GM23338 (cell line): ENCODE results near the gene DCBLD2. TPM values are rescaled to one million over a fixed set of nuclear protein-coding genes. Genes with fewer than 3 reads are reported as not detected.

Source experiments
- ATAC-seq: fragments of 200-7000 bp; cut with Tn5 transposase; 3 replicates; pipeline ENCODE4 v1.9.1; 2020
- DNase-seq: peaks from one replicate; pipeline ENCODE4 v3.0.0-alpha.2; 2015; ENCODE audit warnings: low spot score
- H2AFZ ChIP-seq: fragments of 200-600 bp; sonication (generic); 2 replicates; pipeline ENCODE4 v1.8.0; 2016; ENCODE audit warnings: antibody characterized with exemption, mild to moderate bottlenecking, moderate library complexity
- H3F3A ChIP-seq: fragments of 200-600 bp; sonication (generic); replicated peaks from 2 replicates; pipeline ENCODE4 v1.8.0; 2017; ENCODE audit warnings: antibody characterized with exemption, mixed run types, low read depth
- H3K27ac ChIP-seq: fragments of 200-600 bp; sonication (generic); 2 replicates; pipeline ENCODE4 v1.6.1; 2016; ENCODE audit warnings: low read depth
- H3K27me3 ChIP-seq: fragments of 200-600 bp; sonication (generic); 2 replicates; pipeline ENCODE4 v1.8.0; 2016; ENCODE audit warnings: mild to moderate bottlenecking, mixed run types, moderate library complexity; ENCODE audit not compliant: insufficient read depth
- H3K36me3 ChIP-seq: fragments of 200-600 bp; sonication (generic); 2 replicates; pipeline ENCODE4 v1.8.0; 2016; ENCODE audit warnings: mild to moderate bottlenecking; ENCODE audit not compliant: insufficient read depth
- H3K4me1 ChIP-seq: fragments of 200-600 bp; sonication (generic); 2 replicates; pipeline ENCODE4 v1.8.0; 2016; ENCODE audit warnings: mild to moderate bottlenecking, moderate library complexity; ENCODE audit not compliant: insufficient read depth
- H3K4me2 ChIP-seq: fragments of 200-600 bp; sonication (generic); 2 replicates; pipeline ENCODE4 v1.7.1; 2017; ENCODE audit warnings: mixed run types
- H3K4me3 ChIP-seq: fragments of 200-600 bp; sonication (generic); 2 replicates; pipeline ENCODE4 v1.6.1; 2016; ENCODE audit warnings: mixed run types
- H3K79me2 ChIP-seq: fragments of 200-600 bp; sonication (generic); replicated peaks from 2 replicates; pipeline ENCODE4 v1.8.0; 2017; ENCODE audit warnings: mild to moderate bottlenecking; ENCODE audit not compliant: insufficient read depth
- H3K9me2 ChIP-seq: fragments of 200-600 bp; sonication (generic); 2 replicates; pipeline ENCODE4 v1.8.0; 2017; ENCODE audit not compliant: insufficient read depth
- H4K20me1 ChIP-seq: fragments of 200-600 bp; sonication (generic); replicated peaks from 2 replicates; pipeline ENCODE4 v1.8.0; 2017; ENCODE audit warnings: mild to moderate bottlenecking; ENCODE audit not compliant: insufficient read depth
- H3K27ac Mint-ChIP-seq: 2 replicates; pipeline ENCODE4 v1.8.0; 2020; ENCODE audit warnings: inconsistent platforms, mild to moderate bottlenecking, moderate library complexity, mixed read lengths
- H3K27me3 Mint-ChIP-seq: 3 replicates; pipeline ENCODE4 v1.8.0; 2022; ENCODE audit warnings: low read depth, mild to moderate bottlenecking, moderate library complexity, mixed read lengths, inconsistent platforms; ENCODE audit not compliant: insufficient read depth, poor library complexity
- H3K36me3 Mint-ChIP-seq: 3 replicates; pipeline ENCODE4 v1.8.0; 2021; ENCODE audit warnings: low read depth, mild to moderate bottlenecking, inconsistent platforms, moderate library complexity, mixed read lengths
- H3K4me1 Mint-ChIP-seq: 3 replicates; pipeline ENCODE4 v1.8.0; 2020; ENCODE audit warnings: mild to moderate bottlenecking, inconsistent platforms, mixed read lengths
- H3K4me3 Mint-ChIP-seq: 3 replicates; pipeline ENCODE4 v1.8.0; 2021; ENCODE audit warnings: moderate library complexity, mild to moderate bottlenecking, inconsistent platforms, mixed read lengths
- H3K9me3 Mint-ChIP-seq: 3 replicates; pipeline ENCODE4 v1.8.0; 2020; ENCODE audit warnings: moderate library complexity, mild to moderate bottlenecking, inconsistent platforms, mixed read lengths
- CREB1 ChIP-seq: fragments of 250-450 bp; sonication (Bioruptor Pico); IDR thresholded peaks from 2 replicates; pipeline ENCODE4 v1.5.0; 2020; ENCODE audit warnings: low read depth, mild to moderate bottlenecking, moderate library complexity
- EZH2 ChIP-seq: fragments of 200-600 bp; sonication (generic); IDR thresholded peaks from one replicate; pipeline ENCODE4 v1.8.0; 2017; ENCODE audit warnings: antibody characterized with exemption, mild to moderate bottlenecking, low read depth; ENCODE audit not compliant: unreplicated experiment
- EZH2phosphoT487 ChIP-seq: fragments of 200-600 bp; sonication (generic); IDR thresholded peaks from one replicate; pipeline ENCODE4 v1.8.1; 2018; ENCODE audit warnings: antibody characterized with exemption; ENCODE audit not compliant: unreplicated experiment
- JUNB ChIP-seq: IDR thresholded peaks from one replicate; pipeline ENCODE4 v1.6.1; 2016; ENCODE audit warnings: antibody characterized with exemption; ENCODE audit not compliant: unreplicated experiment
- NANOG ChIP-seq: IDR thresholded peaks from 2 replicates; pipeline ENCODE4 v1.6.1; 2016; ENCODE audit warnings: antibody characterized with exemption, borderline replicate concordance
- POLR2AphosphoS5 ChIP-seq: IDR thresholded peaks from 2 replicates; pipeline ENCODE4 v1.6.1; 2016; ENCODE audit warnings: antibody characterized with exemption, low read depth
- STAT1 ChIP-seq: IDR thresholded peaks from one replicate; pipeline ENCODE4 v1.6.1; 2016; ENCODE audit warnings: antibody characterized with exemption; ENCODE audit not compliant: unreplicated experiment
- ZNF114 ChIP-seq: fragments of 250-450 bp; sonication (Bioruptor Pico); IDR thresholded peaks from 2 replicates; pipeline ENCODE4 v1.5.0; 2020; ENCODE audit warnings: mild to moderate bottlenecking, moderate library complexity
- ZNF331 ChIP-seq: fragments of 250-450 bp; sonication (Bioruptor Pico); IDR thresholded peaks from 2 replicates; pipeline ENCODE4 v1.5.0; 2020; ENCODE audit warnings: low read depth, mild to moderate bottlenecking, moderate library complexity
- polyA plus RNA-seq: library from polyadenylated mRNA; unstranded; fragments of >200 nt; fragmentation: Nextera tagmentation; extraction: Ambion mirVana; gene quantifications from 2 replicates; pipeline ENCODE4 v1.2.1, GENCODE V29; 2016
- total RNA-seq: library from RNA; depleted of rRNA; stranded (reverse); fragments of >200 nt; shearing (Covaris generic); gene quantifications from 2 replicates; pipeline ENCODE4 v1.2.3, GENCODE V29; 2014
- TF ChIP-seq, protein P1 (sequence below): IDR thresholded peaks from 2 replicates; pipeline ENCODE4 v1.6.1; 2016; ENCODE audit warnings: antibody characterized with exemption
- TF ChIP-seq, protein P2 (sequence below): fragments of 250-450 bp; sonication (Bioruptor Pico); IDR thresholded peaks from 2 replicates; pipeline ENCODE4 v1.5.0; 2020; ENCODE audit warnings: mild to moderate bottlenecking, moderate library complexity
- TF ChIP-seq, protein P3 (sequence below), 2 experiments: fragments of 200-600 bp in 1 of 2; sonication (generic) in 1 of 2; conservative IDR thresholded peaks; 2 replicates each; pipeline versions ENCODE4 v1.5.1 to v1.6.1; 2016 to 2017; ENCODE audit warnings: antibody characterized with exemption in 2 of 2, low read depth in 2 of 2, mild to moderate bottlenecking in 2 of 2, moderate library complexity in 1 of 2
- TF ChIP-seq, protein P4 (sequence below): IDR thresholded peaks from one replicate; pipeline ENCODE4 v1.6.1; 2018; ENCODE audit warnings: antibody characterized with exemption; ENCODE audit not compliant: unreplicated experiment

Gene DCBLD2
- total and polyA plus RNA-seq, 2 experiments from 2014 or later: 25.9 to 69.7 TPM

DNA sequence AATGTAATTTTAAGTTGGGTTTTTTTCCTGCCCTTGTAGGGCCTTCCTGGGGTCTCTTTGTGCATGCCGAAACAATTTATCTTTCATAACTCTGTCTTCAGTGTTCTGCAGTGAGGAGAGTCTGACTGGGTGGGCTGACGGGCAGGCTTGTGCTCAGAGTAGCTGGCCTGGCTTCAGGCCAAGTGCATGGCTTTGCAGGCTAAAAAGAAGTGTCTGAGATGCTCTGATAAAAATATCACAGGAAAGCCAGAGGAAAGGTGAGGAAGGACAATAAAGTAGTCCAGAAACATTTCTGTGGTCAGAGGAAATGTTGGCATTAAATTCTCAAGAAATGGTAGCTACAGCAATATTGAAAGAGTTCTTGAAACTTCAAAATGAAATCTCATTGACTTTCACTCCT is 112.8 kb downstream of the DCBLD2 start:
- Mint-ChIP-seq H3K9me3 (no peaks in the 10 kb centered on the region), H3K4me3 (no peak overlapping the region), H3K36me3 (no peaks in the 10 kb centered on the region), H3K4me1 (peaks cover 3% of the 10 kb centered on the region; the same call in 2 of the 3 replicates), H3K27ac (no peak overlapping the region), H3K27me3 (no peaks in the 10 kb centered on the region)
- Histone ChIP-seq H3K79me2 (no peaks in the 10 kb centered on the region), H3K4me3 (no peak overlapping the region), H4K20me1 (no peaks in the 10 kb centered on the region), H3K4me1 (no peaks in the 10 kb centered on the region), H3F3A (no peaks in the 10 kb centered on the region), H3K36me3 (no peaks in the 10 kb centered on the region), H3K27me3 (no peaks in the 10 kb centered on the region), H2AFZ (no peak overlapping the region), H3K4me2 (no peak overlapping the region), H3K27ac (no peak overlapping the region), H3K9me2 (no peaks in the 10 kb centered on the region; the same call in 1 of the 2 replicates)
- TF ChIP-seq POLR2AphosphoS5 (no peak), EZH2phosphoT487 (no peak), NANOG (no peak), EZH2 (no peak), ZNF331 (CRISPR knock-in tag) (no peak), ZNF114 (CRISPR knock-in tag) (no peak), CREB1 (CRISPR knock-in tag) (no peak), JUNB (no peak), STAT1 (no peak)
- TF ChIP-seq, protein P1, sequence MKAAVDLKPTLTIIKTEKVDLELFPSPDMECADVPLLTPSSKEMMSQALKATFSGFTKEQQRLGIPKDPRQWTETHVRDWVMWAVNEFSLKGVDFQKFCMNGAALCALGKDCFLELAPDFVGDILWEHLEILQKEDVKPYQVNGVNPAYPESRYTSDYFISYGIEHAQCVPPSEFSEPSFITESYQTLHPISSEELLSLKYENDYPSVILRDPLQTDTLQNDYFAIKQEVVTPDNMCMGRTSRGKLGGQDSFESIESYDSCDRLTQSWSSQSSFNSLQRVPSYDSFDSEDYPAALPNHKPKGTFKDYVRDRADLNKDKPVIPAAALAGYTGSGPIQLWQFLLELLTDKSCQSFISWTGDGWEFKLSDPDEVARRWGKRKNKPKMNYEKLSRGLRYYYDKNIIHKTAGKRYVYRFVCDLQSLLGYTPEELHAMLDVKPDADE: no peak
- TF ChIP-seq, protein P2, sequence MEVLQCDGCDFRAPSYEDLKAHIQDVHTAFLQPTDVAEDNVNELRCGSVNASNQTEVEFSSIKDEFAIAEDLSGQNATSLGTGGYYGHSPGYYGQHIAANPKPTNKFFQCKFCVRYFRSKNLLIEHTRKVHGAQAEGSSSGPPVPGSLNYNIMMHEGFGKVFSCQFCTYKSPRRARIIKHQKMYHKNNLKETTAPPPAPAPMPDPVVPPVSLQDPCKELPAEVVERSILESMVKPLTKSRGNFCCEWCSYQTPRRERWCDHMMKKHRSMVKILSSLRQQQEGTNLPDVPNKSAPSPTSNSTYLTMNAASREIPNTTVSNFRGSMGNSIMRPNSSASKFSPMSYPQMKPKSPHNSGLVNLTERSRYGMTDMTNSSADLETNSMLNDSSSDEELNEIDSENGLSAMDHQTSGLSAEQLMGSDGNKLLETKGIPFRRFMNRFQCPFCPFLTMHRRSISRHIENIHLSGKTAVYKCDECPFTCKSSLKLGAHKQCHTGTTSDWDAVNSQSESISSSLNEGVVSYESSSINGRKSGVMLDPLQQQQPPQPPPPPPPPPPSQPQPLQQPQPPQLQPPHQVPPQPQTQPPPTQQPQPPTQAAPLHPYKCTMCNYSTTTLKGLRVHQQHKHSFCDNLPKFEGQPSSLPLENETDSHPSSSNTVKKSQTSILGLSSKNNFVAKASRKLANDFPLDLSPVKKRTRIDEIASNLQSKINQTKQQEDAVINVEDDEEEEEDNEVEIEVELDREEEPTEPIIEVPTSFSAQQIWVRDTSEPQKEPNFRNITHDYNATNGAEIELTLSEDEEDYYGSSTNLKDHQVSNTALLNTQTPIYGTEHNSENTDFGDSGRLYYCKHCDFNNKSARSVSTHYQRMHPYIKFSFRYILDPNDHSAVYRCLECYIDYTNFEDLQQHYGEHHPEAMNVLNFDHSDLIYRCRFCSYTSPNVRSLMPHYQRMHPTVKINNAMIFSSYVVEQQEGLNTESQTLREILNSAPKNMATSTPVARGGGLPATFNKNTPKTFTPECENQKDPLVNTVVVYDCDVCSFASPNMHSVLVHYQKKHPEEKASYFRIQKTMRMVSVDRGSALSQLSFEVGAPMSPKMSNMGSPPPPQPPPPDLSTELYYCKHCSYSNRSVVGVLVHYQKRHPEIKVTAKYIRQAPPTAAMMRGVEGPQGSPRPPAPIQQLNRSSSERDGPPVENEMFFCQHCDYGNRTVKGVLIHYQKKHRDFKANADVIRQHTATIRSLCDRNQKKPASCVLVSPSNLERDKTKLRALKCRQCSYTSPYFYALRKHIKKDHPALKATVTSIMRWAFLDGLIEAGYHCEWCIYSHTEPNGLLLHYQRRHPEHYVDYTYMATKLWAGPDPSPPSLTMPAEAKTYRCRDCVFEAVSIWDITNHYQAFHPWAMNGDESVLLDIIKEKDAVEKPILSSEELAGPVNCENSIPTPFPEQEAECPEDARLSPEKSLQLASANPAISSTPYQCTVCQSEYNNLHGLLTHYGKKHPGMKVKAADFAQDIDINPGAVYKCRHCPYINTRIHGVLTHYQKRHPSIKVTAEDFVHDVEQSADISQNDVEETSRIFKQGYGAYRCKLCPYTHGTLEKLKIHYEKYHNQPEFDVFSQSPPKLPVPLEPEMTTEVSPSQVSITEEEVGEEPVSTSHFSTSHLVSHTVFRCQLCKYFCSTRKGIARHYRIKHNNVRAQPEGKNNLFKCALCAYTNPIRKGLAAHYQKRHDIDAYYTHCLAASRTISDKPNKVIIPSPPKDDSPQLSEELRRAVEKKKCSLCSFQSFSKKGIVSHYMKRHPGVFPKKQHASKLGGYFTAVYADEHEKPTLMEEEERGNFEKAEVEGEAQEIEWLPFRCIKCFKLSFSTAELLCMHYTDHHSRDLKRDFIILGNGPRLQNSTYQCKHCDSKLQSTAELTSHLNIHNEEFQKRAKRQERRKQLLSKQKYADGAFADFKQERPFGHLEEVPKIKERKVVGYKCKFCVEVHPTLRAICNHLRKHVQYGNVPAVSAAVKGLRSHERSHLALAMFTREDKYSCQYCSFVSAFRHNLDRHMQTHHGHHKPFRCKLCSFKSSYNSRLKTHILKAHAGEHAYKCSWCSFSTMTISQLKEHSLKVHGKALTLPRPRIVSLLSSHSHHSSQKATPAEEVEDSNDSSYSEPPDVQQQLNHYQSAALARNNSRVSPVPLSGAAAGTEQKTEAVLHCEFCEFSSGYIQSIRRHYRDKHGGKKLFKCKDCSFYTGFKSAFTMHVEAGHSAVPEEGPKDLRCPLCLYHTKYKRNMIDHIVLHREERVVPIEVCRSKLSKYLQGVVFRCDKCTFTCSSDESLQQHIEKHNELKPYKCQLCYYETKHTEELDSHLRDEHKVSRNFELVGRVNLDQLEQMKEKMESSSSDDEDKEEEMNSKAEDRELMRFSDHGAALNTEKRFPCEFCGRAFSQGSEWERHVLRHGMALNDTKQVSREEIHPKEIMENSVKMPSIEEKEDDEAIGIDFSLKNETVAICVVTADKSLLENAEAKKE (CRISPR knock-in tag): no peak
- TF ChIP-seq, protein P3, sequence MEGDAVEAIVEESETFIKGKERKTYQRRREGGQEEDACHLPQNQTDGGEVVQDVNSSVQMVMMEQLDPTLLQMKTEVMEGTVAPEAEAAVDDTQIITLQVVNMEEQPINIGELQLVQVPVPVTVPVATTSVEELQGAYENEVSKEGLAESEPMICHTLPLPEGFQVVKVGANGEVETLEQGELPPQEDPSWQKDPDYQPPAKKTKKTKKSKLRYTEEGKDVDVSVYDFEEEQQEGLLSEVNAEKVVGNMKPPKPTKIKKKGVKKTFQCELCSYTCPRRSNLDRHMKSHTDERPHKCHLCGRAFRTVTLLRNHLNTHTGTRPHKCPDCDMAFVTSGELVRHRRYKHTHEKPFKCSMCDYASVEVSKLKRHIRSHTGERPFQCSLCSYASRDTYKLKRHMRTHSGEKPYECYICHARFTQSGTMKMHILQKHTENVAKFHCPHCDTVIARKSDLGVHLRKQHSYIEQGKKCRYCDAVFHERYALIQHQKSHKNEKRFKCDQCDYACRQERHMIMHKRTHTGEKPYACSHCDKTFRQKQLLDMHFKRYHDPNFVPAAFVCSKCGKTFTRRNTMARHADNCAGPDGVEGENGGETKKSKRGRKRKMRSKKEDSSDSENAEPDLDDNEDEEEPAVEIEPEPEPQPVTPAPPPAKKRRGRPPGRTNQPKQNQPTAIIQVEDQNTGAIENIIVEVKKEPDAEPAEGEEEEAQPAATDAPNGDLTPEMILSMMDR (conservative IDR thresholded peaks at IDR 0.05; ENCODE audit: low read depth in 2 of 2): no peak
- TF ChIP-seq, protein P4, sequence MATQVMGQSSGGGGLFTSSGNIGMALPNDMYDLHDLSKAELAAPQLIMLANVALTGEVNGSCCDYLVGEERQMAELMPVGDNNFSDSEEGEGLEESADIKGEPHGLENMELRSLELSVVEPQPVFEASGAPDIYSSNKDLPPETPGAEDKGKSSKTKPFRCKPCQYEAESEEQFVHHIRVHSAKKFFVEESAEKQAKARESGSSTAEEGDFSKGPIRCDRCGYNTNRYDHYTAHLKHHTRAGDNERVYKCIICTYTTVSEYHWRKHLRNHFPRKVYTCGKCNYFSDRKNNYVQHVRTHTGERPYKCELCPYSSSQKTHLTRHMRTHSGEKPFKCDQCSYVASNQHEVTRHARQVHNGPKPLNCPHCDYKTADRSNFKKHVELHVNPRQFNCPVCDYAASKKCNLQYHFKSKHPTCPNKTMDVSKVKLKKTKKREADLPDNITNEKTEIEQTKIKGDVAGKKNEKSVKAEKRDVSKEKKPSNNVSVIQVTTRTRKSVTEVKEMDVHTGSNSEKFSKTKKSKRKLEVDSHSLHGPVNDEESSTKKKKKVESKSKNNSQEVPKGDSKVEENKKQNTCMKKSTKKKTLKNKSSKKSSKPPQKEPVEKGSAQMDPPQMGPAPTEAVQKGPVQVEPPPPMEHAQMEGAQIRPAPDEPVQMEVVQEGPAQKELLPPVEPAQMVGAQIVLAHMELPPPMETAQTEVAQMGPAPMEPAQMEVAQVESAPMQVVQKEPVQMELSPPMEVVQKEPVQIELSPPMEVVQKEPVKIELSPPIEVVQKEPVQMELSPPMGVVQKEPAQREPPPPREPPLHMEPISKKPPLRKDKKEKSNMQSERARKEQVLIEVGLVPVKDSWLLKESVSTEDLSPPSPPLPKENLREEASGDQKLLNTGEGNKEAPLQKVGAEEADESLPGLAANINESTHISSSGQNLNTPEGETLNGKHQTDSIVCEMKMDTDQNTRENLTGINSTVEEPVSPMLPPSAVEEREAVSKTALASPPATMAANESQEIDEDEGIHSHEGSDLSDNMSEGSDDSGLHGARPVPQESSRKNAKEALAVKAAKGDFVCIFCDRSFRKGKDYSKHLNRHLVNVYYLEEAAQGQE: no peak
- DNase-seq: no peak
- no peak for ATAC-seq
